ENCODE measurements around the gene CEP152. TPM values are rescaled to one million over a fixed set of nuclear protein-coding genes. Genes with fewer than 3 reads are reported as not detected.

The CEP152 gene
- total and polyA plus RNA-seq, 2 experiments from 2014 or later = 2.7 to 5.6 TPM

- no peak overlapping the region for H3K4me3 ChIP-seq
- no peak for DNase-seq (ENCODE audit: low read depth in 1 of 2, low spot score in 1 of 2)
- no peaks in the 10 kb centered on the region for H3K27me3 ChIP-seq
- no peaks in the 10 kb centered on the region for H3K36me3 ChIP-seq
- no peak overlapping the region for H3K27ac ChIP-seq
- H3K4me1 ChIP-seq (ENCODE audit: low read depth) = no peaks in the 10 kb centered on the region
- TF ChIP-seq CTCF (IDR thresholded peaks at IDR 0.05; ENCODE audit: low read depth, low read length) = no peak
- no peaks in the 10 kb centered on the region for H3K9me3 ChIP-seq (ENCODE audit: low read depth)
These were observed 98.3 kb downstream of the CEP152 start for GRCh38 chr15:48712546-48712945.

GRCh38 chr15:48710952-48711495 is 99.8 kb downstream of the CEP152 start:
- Histone ChIP-seq H3K4me3 (no peak overlapping the region), H3K27ac (no peak overlapping the region), H3K36me3 (no peaks in the 10 kb centered on the region), H3K27me3 (no peaks in the 10 kb centered on the region), H3K9me3 (ENCODE audit: low read depth) (no peaks in the 10 kb centered on the region), H3K4me1 (ENCODE audit: low read depth) (no peaks in the 10 kb centered on the region)
- DNase-seq (ENCODE audit: low read depth in 1 of 2, low spot score in 1 of 2) = no peak
- no peak for TF ChIP-seq CTCF (IDR thresholded peaks at IDR 0.05; ENCODE audit: low read depth, low read length)

GRCh38 chr15:48708641-48709040 is 102.2 kb downstream of the CEP152 start:
- TF ChIP-seq CTCF (IDR thresholded peaks at IDR 0.05; ENCODE audit: low read depth, low read length) = no peak
- no peak overlapping the region for H3K27ac ChIP-seq
- DNase-seq (ENCODE audit: low read depth in 1 of 2, low spot score in 1 of 2) = no peak
- H3K4me1 ChIP-seq (ENCODE audit: low read depth) = no peaks in the 10 kb centered on the region
- H3K27me3 ChIP-seq = no peaks in the 10 kb centered on the region
- no peaks in the 10 kb centered on the region for H3K36me3 ChIP-seq
- H3K9me3 ChIP-seq (ENCODE audit: low read depth) = no peaks in the 10 kb centered on the region
- no peak overlapping the region for H3K4me3 ChIP-seq

- no peak for TF ChIP-seq CTCF (IDR thresholded peaks at IDR 0.05; ENCODE audit: low read depth, low read length)
- H3K27ac ChIP-seq = no peak overlapping the region
These were observed 105.5 kb downstream of the CEP152 start for GRCh38 chr15:48705381-48705780.

GRCh38 chr15:48703544-48703943 is 107.3 kb downstream of the CEP152 start:
- no peak overlapping the region for H3K4me3 ChIP-seq
- DNase-seq (ENCODE audit: low read depth in 1 of 2, low spot score in 1 of 2) = no peak
- H3K9me3 ChIP-seq (ENCODE audit: low read depth) = no peaks in the 10 kb centered on the region
- no peak overlapping the region for H3K27ac ChIP-seq
- H3K27me3 ChIP-seq = no peaks in the 10 kb centered on the region
- no peaks in the 10 kb centered on the region for H3K4me1 ChIP-seq (ENCODE audit: low read depth)
- no peaks in the 10 kb centered on the region for H3K36me3 ChIP-seq
- no peak for TF ChIP-seq CTCF (IDR thresholded peaks at IDR 0.05; ENCODE audit: low read depth, low read length)

More at GRCh38 chr15:48705381-48705780, 105.5 kb downstream of the CEP152 start:
- no peak overlapping the region for H3K4me3 ChIP-seq
- H3K4me1 ChIP-seq (ENCODE audit: low read depth) = no peaks in the 10 kb centered on the region
- H3K27me3 ChIP-seq = no peaks in the 10 kb centered on the region
- no peaks in the 10 kb centered on the region for H3K36me3 ChIP-seq
- DNase-seq (ENCODE audit: low read depth in 1 of 2, low spot score in 1 of 2) = no peak
- no peaks in the 10 kb centered on the region for H3K9me3 ChIP-seq (ENCODE audit: low read depth)
